A673 (cell line): ENCODE results near the gene SWT1.

ENCODE experiments used
- CTCF ChIP-seq: fragments of 300-800, 200-600 bp; sonication (generic); conservative IDR thresholded peaks from 2 replicates; pipeline ENCODE4 v1.5.1; 2017; ENCODE audit warnings: low read depth, mild to moderate bottlenecking, antibody characterized with exemption, low read length, moderate library complexity, mixed read lengths
- EZH2 ChIP-seq: fragments of 200-600 bp; sonication (generic); IDR thresholded peaks from 2 replicates; pipeline ENCODE4 v1.6.1; 2017; ENCODE audit warnings: borderline replicate concordance, low read depth, mild to moderate bottlenecking, mixed read lengths, antibody characterized with exemption, low read length; ENCODE audit not compliant: poor library complexity, severe bottlenecking

- TF ChIP-seq CTCF (no peak), EZH2 (no peak)
Measured at GRCh38 chr1:185156288-185156853, 596 bp upstream of the SWT1 start.
